NCI-H1694 (cell line): Measurements from ENCODE around the gene NSMCE1.

ENCODE experiments used
- DNase-seq: peaks from one replicate; lab custom pipeline; 2025; lab: John Stamatoyannopoulos, UW

Gene NSMCE1

GRCh38 chr16:27268376-27269299, at the start of gene NSMCE1:
TSS of gene NSMCE1 (minus strand) at chr16:27268772. CDS start at chr16:27257570, 11,202 bp downstream.
- DNase-seq = peak; percentile 87

- no peak for DNase-seq
Measured at GRCh38 chr16:27317738-27318391, 49.3 kb upstream of the NSMCE1 start.

GRCh38 chr16:27317320-27317719, 48.7 kb upstream of the NSMCE1 start:
- DNase-seq = no peak

- no peak for DNase-seq
Measured at GRCh38 chr16:27316038-27316680, 47.6 kb upstream of the NSMCE1 start.

- DNase-seq = no peak
Measured at GRCh38 chr16:27315333-27316037, 46.9 kb upstream of the NSMCE1 start.

- no peak for DNase-seq
Measured at GRCh38 chr16:27314986-27315332, 46.4 kb upstream of the NSMCE1 start.

- DNase-seq = no peak
Measured at GRCh38 chr16:27314161-27314723, 45.7 kb upstream of the NSMCE1 start.

- DNase-seq = no peak
Measured at GRCh38 chr16:27313422-27314160, 45.0 kb upstream of the NSMCE1 start, which contains the start of gene IL4R. TSS of gene IL4R (plus strand) at chr16:27313974. CDS start at chr16:27340204, 26,230 bp downstream.

- no peak for DNase-seq
Measured at GRCh38 chr16:27312580-27313421, 44.2 kb upstream of the NSMCE1 start.

- DNase-seq = no peak
Measured at GRCh38 chr16:27311897-27312303, 43.3 kb upstream of the NSMCE1 start.

- no peak for DNase-seq
Measured at GRCh38 chr16:27311448-27311830, 42.9 kb upstream of the NSMCE1 start.

- DNase-seq = no peak
Measured at GRCh38 chr16:27310576-27311447, 42.2 kb upstream of the NSMCE1 start.

- DNase-seq = no peak
Measured at GRCh38 chr16:27308792-27309191, 40.2 kb upstream of the NSMCE1 start.

GRCh38 chr16:27305839-27306442, 37.4 kb upstream of the NSMCE1 start:
- no peak for DNase-seq

GRCh38 chr16:27304881-27305745, 36.5 kb upstream of the NSMCE1 start:
- no peak for DNase-seq

- DNase-seq = no peak
Measured at GRCh38 chr16:27304102-27304501, 35.5 kb upstream of the NSMCE1 start.

GRCh38 chr16:27303256-27304100, 34.9 kb upstream of the NSMCE1 start:
- no peak for DNase-seq
